Kidney epithelial cell (primary cell): ENCODE results near the gene TUBA3C. TPM values are rescaled to one million over a fixed set of nuclear protein-coding genes. Genes with fewer than 3 reads are reported as not detected.
"Not testable (repeated sequence)": the region's sequence is repeated elsewhere in the genome, so short reads cannot be mapped to it uniquely, and the experiment has no call there.

Source experiments
- DNase-seq: peaks from one replicate; pipeline ENCODE4 v3.0.0-alpha.2; 2010; ENCODE audit warnings: low read depth
- H3K27me3 ChIP-seq: 2 replicates; pipeline ENCODE4 v1.6.0; 2011; ENCODE audit warnings: low read length; ENCODE audit not compliant: control insufficient read depth, insufficient read depth
- H3K36me3 ChIP-seq: 2 replicates; pipeline ENCODE4 v1.5.1; 2011; ENCODE audit warnings: low read length; ENCODE audit not compliant: control insufficient read depth, insufficient read depth
- H3K4me3 ChIP-seq: 2 replicates; pipeline ENCODE4 v1.5.1; 2011; ENCODE audit warnings: low read depth, mild to moderate bottlenecking, control low read depth, low read length
- CTCF ChIP-seq: IDR thresholded peaks from 2 replicates; pipeline ENCODE4 v1.5.1; 2011; ENCODE audit warnings: mild to moderate bottlenecking, moderate library complexity, low read length, control low read depth, inconsistent platforms; ENCODE audit not compliant: insufficient read depth, poor library complexity, severe bottlenecking
- total RNA-seq: library from RNA; depleted of rRNA; stranded (reverse); fragments of >200 nt; gene quantifications from 2 replicates; pipeline ENCODE4 v1.2.3, GENCODE V29; 2015

Gene TUBA3C
- total RNA-seq, result not detected in 2 replicates

GRCh38 chr13:19181621-19182485, at the start of gene TUBA3C:
TSS of gene TUBA3C (minus strand) at chr13:19181824. CDS start at chr13:19181747, 77 bp downstream.
- TF ChIP-seq CTCF, result no peak
- H3K36me3 ChIP-seq, result no peaks in the 10 kb centered on the region
- no peak within 1 kb of the TSS for H3K4me3 ChIP-seq
- no peak for DNase-seq
- no peaks in the 10 kb centered on the region for H3K27me3 ChIP-seq

- DNase-seq, H3K36me3 ChIP-seq, H3K4me3 ChIP-seq, H3K27me3 ChIP-seq: not testable (repeated sequence)
Measured at GRCh38 chr13:19207413-19207812, 25.8 kb upstream of the TUBA3C start.

GRCh38 chr13:19192622-19193021, 11.0 kb upstream of the TUBA3C start:
- H3K4me3 ChIP-seq, H3K27me3 ChIP-seq, H3K36me3 ChIP-seq, DNase-seq: not testable (repeated sequence)

GRCh38 chr13:19189911-19190310, 8.3 kb upstream of the TUBA3C start:
- H3K36me3 ChIP-seq, DNase-seq: not testable (repeated sequence)

GRCh38 chr13:19189368-19189767, 7.7 kb upstream of the TUBA3C start:
- H3K27me3 ChIP-seq, H3K4me3 ChIP-seq, DNase-seq, H3K36me3 ChIP-seq: not testable (repeated sequence)

More at GRCh38 chr13:19189911-19190310, 8.3 kb upstream of the TUBA3C start:
- not testable (repeated sequence) for H3K27me3 ChIP-seq, H3K4me3 ChIP-seq

- no peak overlapping the region for H3K4me3 ChIP-seq
- H3K36me3 ChIP-seq, result no peaks in the 10 kb centered on the region
- no peaks in the 10 kb centered on the region for H3K27me3 ChIP-seq
- TF ChIP-seq CTCF, result no peak
- no peak for DNase-seq
Measured at GRCh38 chr13:19185865-19186645, 4.4 kb upstream of the TUBA3C start.

- no peak overlapping the region for H3K4me3 ChIP-seq
- no peak for DNase-seq
- no peaks in the 10 kb centered on the region for H3K36me3 ChIP-seq
- TF ChIP-seq CTCF, result no peak
- no peaks in the 10 kb centered on the region for H3K27me3 ChIP-seq
Measured at GRCh38 chr13:19185086-19185864, 3.7 kb upstream of the TUBA3C start.
